Measurements from ENCODE around the gene ICOS. TPM values are rescaled to one million over a fixed set of nuclear protein-coding genes. Genes with fewer than 3 reads are reported as not detected.

Gene ICOS
- total and polyA plus RNA-seq, 2 of the 8 experiments (the other 6 are each of a cell fraction or from before 2014, with no cell fraction given): not detected

DNA sequence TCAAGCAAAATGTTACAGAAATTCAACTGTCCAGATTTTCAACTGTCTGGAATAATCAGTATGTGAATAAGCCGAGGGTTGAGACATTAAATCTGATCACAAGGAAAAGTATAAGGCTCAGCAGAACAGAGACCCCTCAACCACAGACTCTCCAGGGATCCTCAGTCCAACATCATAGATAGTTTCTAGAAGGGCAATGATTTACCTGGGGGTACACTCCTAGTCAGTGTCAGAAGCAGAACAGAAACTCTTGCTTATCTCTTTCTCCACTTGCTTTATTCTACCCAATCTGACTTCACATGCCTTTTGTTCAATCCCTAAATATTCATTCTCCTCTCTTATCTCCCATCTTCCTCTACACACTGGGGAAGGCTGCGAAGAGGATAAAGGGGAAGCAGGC lies 36.4 kb downstream of the ICOS start (continued):
- no peak for TF ChIP-seq BCL11A (IDR thresholded peaks at IDR 0.05; ENCODE audit: low read depth in 2 of 2, low read length in 2 of 2)
- TF ChIP-seq NANOG (IDR thresholded peaks at IDR 0.05; ENCODE audit: insufficient read depth, low read depth, low read length, poor library complexity, severe bottlenecking): no peak
- TF ChIP-seq, protein P1, sequence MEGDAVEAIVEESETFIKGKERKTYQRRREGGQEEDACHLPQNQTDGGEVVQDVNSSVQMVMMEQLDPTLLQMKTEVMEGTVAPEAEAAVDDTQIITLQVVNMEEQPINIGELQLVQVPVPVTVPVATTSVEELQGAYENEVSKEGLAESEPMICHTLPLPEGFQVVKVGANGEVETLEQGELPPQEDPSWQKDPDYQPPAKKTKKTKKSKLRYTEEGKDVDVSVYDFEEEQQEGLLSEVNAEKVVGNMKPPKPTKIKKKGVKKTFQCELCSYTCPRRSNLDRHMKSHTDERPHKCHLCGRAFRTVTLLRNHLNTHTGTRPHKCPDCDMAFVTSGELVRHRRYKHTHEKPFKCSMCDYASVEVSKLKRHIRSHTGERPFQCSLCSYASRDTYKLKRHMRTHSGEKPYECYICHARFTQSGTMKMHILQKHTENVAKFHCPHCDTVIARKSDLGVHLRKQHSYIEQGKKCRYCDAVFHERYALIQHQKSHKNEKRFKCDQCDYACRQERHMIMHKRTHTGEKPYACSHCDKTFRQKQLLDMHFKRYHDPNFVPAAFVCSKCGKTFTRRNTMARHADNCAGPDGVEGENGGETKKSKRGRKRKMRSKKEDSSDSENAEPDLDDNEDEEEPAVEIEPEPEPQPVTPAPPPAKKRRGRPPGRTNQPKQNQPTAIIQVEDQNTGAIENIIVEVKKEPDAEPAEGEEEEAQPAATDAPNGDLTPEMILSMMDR (IDR thresholded peaks at IDR 0.05; ENCODE audit: control extremely low read depth in 1 of 3, insufficient read depth in 1 of 3, low read depth in 1 of 3, low read length in 3 of 3): no peak

Data from H1 (cell line).